Retinal pigment epithelial cell (primary cell): ENCODE results near the gene TPRG1.
A peak's percentile ranks its signal among the peaks of the same experiment; 100 is the strongest.

Experiments
- DNase-seq: peaks from one replicate; pipeline ENCODE4 v3.0.0-alpha.2; 2010; ENCODE audit warnings: low read depth
- H3K4me3 ChIP-seq: 2 replicates; pipeline ENCODE4 v1.5.1; 2011; ENCODE audit warnings: mild to moderate bottlenecking, low read length, control low read depth, moderate library complexity
- TF ChIP-seq, protein P1 (sequence below): conservative IDR thresholded peaks from 2 replicates; pipeline ENCODE4 v1.5.1; 2011; ENCODE audit warnings: low read depth, low read length, control low read depth, inconsistent platforms

Gene TPRG1

GRCh38 chr3:189267981-189268613, 96.3 kb downstream of the TPRG1 start:
- H3K4me3 ChIP-seq, result no peak overlapping the region
- DNase-seq, result no peak
- TF ChIP-seq, protein P1, sequence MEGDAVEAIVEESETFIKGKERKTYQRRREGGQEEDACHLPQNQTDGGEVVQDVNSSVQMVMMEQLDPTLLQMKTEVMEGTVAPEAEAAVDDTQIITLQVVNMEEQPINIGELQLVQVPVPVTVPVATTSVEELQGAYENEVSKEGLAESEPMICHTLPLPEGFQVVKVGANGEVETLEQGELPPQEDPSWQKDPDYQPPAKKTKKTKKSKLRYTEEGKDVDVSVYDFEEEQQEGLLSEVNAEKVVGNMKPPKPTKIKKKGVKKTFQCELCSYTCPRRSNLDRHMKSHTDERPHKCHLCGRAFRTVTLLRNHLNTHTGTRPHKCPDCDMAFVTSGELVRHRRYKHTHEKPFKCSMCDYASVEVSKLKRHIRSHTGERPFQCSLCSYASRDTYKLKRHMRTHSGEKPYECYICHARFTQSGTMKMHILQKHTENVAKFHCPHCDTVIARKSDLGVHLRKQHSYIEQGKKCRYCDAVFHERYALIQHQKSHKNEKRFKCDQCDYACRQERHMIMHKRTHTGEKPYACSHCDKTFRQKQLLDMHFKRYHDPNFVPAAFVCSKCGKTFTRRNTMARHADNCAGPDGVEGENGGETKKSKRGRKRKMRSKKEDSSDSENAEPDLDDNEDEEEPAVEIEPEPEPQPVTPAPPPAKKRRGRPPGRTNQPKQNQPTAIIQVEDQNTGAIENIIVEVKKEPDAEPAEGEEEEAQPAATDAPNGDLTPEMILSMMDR, result peak; percentile 45

DNA sequence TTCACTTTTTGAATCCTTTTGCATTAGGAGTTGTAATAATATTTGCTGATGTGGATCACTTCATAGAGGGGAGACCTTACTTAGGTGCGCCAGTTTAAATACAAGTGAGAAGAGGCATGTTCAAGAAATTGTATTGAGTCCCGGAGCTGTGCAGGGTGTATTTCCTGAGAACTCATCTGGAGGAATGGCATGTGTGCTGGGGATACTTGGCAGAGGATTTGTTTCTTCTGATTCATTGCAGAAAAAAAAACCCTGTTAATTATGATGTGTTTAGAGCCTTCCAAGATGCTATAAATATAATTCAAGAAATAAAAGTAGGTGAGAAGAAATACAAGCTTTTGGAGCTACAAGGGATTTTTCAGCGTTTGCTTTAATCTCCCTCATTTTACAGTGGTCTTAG, 97.6 kb downstream of the TPRG1 start:
- DNase-seq, result no peak
- TF ChIP-seq, protein P1, result no peak
- no peak overlapping the region for H3K4me3 ChIP-seq

GRCh38 chr3:189270248-189270832, 98.6 kb downstream of the TPRG1 start:
- peak; percentile 78 for DNase-seq
- TF ChIP-seq, protein P1, result peak; percentile 91
- H3K4me3 ChIP-seq, result no peak overlapping the region

DNA sequence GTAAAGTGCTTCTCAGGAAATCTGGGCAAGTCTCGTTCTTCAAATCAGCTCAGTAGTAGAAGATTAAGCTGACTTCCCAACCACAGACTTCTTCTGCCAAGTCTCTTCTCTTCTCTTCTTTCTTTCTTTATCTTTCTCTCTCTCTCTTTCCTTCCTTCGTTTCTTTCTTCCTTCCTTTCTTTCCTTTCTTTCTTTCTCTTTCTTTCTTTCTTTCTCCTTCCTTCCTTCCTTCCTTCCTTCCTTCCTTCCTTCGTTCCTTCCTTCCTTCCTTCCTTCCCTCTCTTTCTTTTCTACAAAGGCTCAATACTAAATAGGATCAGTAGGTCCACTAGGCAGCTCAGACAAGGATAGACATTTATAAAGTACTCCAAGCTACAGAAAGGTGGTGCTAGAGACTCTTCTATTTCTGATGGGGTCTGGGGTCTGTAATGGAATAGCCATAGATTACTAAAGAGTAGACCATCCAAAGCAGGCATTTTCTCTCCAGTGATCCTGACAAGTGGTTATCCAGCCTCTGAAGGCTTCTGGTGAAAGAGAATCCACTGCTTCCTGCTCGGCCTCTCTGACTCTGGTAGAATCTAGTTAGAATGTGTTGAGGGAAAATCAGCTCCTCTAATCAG, 100.8 kb downstream of the TPRG1 start:
- H3K4me3 ChIP-seq, result no peak overlapping the region
- DNase-seq, result no peak
- TF ChIP-seq, protein P1, result peak; percentile 51

DNA sequence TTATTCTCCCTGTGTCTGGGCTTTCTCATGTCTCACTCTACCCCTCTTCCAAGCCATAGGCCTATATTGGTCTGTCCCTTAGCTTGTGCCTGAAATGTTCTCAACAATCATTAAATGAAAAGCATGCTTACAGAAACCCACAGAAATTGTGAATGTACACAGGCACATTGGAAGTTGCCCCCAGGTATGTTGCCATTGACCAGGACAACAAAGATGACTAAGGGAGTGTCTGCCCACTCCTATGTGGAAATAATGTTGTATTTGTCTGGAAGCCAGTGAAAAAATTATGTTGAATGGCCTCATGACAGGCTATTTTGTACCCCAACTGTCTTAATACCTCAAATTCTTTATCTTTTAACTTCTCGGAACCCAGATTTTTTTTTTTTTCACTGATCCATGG, 102.0 kb downstream of the TPRG1 start:
- no peak for DNase-seq
- H3K4me3 ChIP-seq, result no peak overlapping the region
- TF ChIP-seq, protein P1, result no peak

DNA sequence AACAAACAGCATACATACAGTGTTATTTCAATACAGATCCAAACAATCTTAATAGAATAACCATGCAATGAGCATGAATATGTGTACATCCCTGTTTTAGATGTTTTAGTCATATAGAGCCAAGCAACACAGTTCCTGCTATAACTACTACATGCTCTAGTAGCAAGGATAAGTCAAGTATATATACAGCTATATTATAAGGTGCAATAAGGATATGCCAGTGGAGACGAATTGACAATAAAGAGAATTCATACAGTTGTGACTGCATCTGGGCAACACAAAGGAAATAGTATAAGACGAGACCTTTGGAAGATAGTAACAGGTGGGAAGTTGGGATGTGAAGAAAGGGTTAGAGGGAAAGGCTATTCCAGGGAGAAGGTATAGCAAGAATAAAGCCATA, 103.4 kb downstream of the TPRG1 start:
- no peak overlapping the region for H3K4me3 ChIP-seq
- TF ChIP-seq, protein P1, result no peak
- no peak for DNase-seq

- DNase-seq, result no peak
- TF ChIP-seq, protein P1, result no peak
- H3K4me3 ChIP-seq, result no peak overlapping the region
Measured at GRCh38 chr3:189275852-189276251, 104.1 kb downstream of the TPRG1 start.
